ENCODE results near the gene EGLN3.

GRCh38 chr14:33951183-33951840 is 438 bp upstream of the EGLN3 start:
- no peak for TF ChIP-seq POLR2A (IDR thresholded peaks at IDR 0.05; ENCODE audit: low read depth, low read length)
- TF ChIP-seq, protein P1, sequence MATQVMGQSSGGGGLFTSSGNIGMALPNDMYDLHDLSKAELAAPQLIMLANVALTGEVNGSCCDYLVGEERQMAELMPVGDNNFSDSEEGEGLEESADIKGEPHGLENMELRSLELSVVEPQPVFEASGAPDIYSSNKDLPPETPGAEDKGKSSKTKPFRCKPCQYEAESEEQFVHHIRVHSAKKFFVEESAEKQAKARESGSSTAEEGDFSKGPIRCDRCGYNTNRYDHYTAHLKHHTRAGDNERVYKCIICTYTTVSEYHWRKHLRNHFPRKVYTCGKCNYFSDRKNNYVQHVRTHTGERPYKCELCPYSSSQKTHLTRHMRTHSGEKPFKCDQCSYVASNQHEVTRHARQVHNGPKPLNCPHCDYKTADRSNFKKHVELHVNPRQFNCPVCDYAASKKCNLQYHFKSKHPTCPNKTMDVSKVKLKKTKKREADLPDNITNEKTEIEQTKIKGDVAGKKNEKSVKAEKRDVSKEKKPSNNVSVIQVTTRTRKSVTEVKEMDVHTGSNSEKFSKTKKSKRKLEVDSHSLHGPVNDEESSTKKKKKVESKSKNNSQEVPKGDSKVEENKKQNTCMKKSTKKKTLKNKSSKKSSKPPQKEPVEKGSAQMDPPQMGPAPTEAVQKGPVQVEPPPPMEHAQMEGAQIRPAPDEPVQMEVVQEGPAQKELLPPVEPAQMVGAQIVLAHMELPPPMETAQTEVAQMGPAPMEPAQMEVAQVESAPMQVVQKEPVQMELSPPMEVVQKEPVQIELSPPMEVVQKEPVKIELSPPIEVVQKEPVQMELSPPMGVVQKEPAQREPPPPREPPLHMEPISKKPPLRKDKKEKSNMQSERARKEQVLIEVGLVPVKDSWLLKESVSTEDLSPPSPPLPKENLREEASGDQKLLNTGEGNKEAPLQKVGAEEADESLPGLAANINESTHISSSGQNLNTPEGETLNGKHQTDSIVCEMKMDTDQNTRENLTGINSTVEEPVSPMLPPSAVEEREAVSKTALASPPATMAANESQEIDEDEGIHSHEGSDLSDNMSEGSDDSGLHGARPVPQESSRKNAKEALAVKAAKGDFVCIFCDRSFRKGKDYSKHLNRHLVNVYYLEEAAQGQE (IDR thresholded peaks at IDR 0.05; ENCODE audit: low read depth, low read length) = no peak
- TF ChIP-seq RCOR1 (conservative IDR thresholded peaks at IDR 0.05; ENCODE audit: low read depth, low read length) = no peak
- TF ChIP-seq NR2C2 (IDR thresholded peaks at IDR 0.05; ENCODE audit: borderline replicate concordance, control insufficient read depth, insufficient read length, low read depth) = no peak

All from GM12878 (cell line).